HG02759 (cell line): ENCODE results near the gene CRYBB3.

ENCODE experiments used
- ATAC-seq: cut with Tn5 transposase; IDR thresholded peaks from one replicate; pipeline ENCODE4 v1.9.1; 2021; ENCODE audit warnings: mild to moderate bottlenecking, moderate library complexity; ENCODE audit not compliant: unreplicated experiment

CRYBB3 gene

GRCh38 chr22:25199731-25200520, at the start of gene CRYBB3:
CRYBB3 (plus strand) TSS chr22:25199858; CDS start chr22:25201397, 1,539 bp downstream.
- no peak for ATAC-seq

GRCh38 chr22:25153961-25154666, 45.5 kb upstream of the CRYBB3 start:
- no peak for ATAC-seq

GRCh38 chr22:25154667-25154999, 45.0 kb upstream of the CRYBB3 start:
- no peak for ATAC-seq

DNA sequence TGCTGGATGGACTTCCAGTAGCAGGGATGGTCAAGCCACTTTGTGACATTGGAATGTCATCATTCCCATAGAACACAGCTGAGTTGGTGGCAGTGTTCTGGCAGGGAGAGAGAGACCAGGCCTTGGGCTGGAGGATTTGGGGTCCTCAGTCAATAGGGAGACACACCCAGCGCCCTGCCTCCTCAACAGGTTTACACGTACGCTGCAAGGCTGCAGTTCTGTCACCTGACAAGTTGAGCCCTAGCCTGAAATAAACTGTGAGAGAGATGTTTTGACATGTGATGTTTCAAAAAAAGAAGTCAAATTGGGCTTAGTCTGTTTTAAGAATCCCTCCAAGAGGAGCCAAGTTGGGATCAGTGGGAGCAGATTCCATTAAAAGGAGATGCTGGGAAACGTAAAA, 42.9 kb upstream of the CRYBB3 start:
- no peak for ATAC-seq

DNA sequence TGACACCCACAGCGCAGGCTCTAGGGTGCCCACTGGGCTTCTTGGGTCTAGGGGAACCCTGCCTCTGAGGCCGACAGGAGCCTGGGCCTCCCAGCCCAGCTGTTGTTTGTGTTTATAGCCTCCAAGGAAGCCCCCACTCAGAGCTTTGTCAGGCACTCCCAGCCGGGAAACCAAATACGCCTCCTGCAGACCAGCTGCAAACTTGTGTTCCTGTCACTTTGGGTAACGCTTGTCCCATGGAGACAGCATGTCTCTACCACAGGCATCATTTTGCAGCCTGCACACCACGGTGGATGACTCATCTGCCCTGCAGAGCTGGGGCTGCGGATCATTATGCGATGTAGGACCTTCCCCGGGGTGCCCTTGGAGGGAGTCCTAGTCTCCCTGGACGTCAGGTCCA, 40.6 kb upstream of the CRYBB3 start:
- ATAC-seq, result no peak

- no peak for ATAC-seq
Observed at GRCh38 chr22:25160120-25160996, 39.3 kb upstream of the CRYBB3 start.

GRCh38 chr22:25161017-25161915, 38.4 kb upstream of the CRYBB3 start:
- no peak for ATAC-seq

DNA sequence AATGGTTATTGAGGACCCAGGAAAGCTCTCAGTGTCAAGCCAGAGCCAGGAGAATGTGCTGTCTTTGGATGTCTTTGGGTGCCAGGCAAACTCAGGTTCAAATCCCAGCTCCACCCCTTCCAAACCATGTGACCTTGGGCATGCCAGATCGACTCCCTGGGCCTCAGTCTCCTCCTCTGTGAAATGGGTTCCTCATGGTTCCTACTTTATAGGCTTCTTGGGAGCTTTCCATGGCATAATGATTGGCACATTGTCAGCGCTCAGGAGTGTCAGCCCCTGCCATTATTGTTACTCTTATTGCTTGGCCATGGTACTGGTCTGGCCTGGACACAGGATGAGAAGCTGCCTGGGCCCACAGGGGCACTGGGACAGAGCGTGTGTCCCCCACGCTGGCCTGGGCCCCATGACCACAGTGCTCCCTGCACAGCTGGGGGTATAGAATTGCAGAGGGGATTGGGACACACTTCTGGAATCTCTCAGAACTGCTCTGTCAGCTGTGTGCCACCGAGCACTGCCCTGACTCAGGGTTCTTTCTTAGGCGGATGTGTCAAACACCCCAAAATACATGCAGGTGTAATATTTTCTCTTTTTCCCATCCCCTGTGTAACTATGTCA, 37.6 kb upstream of the CRYBB3 start:
- no peak for ATAC-seq

DNA sequence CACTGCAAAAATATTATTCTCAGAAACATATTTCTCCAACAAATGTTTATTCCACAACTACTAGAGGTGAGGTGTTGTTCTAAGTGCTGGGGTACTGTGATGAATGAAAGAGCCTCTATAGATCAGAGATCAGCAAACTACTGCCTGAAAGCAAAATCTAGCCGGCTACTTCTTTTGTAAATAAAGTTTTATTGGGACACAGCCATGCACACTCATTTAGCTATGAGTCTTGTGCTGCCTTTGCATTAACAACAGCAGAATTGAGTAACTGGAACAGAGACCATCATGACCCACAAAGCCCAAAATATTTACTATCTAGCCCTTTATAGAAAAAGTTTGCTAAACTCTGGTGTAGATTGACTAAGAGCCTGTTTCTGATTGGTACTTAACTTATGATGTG, 37.1 kb upstream of the CRYBB3 start:
- ATAC-seq, result no peak

GRCh38 chr22:25165785-25166184, 33.9 kb upstream of the CRYBB3 start:
- ATAC-seq, result no peak

DNA sequence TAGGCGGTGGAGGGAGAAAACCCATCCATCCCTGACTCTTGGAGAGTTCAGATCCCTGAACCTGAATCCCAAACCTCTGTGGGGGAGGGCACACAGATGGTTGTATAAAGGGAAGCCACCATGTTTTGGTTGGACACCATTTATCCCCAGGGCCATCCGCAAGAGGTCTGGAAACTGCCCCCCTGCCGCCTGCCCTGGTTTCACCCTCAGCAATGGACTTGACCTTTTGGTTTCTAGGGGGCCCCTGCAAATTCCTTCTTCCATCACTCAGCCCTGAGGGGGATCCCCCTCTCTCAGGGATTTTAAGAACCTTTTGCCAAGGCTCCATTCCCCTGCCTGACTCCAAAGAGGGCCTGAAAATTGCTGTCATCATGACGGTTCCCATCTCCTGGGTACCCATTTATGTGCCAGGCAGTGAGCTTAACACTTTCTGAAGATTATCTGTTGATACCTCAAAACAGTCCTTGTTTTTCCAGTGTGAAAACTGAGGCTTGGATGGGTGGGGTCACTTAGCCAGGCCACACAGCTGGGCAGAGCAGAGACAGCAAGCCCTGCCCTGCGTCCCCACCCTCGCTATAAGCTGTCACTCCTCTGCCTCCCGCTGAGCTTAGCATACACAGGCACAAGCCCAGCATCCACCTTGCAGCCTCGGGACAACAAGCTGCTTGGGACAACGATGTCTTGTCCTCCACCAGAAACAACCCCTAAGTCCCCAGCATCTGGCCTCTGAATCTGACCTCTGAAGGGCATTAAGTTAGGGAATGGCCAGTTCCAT, 33.2 kb upstream of the CRYBB3 start:
- no peak for ATAC-seq

DNA sequence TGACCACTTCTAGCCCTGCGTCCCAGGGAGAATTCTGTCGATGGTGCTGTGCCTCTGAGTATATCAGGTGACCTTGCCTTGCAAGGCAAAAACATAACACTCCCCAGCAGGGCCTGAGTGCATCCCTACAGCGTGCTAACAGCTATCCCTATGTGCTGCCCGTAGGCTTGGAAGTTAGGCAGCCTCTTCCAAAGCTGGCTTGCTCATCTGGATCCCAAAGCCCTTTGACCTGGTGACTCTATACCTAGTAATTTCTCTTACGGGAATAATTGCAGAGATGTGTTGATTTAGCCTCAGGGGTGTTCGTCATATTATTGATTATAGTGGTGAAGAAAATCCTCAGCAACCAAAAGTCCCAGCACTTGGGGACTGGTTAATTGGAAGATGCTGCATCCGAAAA, 32.6 kb upstream of the CRYBB3 start:
- ATAC-seq, result no peak

GRCh38 chr22:25167834-25168601, 31.6 kb upstream of the CRYBB3 start:
- ATAC-seq, result no peak

- ATAC-seq, result no peak
Observed at GRCh38 chr22:25169278-25170031, 30.2 kb upstream of the CRYBB3 start.

DNA sequence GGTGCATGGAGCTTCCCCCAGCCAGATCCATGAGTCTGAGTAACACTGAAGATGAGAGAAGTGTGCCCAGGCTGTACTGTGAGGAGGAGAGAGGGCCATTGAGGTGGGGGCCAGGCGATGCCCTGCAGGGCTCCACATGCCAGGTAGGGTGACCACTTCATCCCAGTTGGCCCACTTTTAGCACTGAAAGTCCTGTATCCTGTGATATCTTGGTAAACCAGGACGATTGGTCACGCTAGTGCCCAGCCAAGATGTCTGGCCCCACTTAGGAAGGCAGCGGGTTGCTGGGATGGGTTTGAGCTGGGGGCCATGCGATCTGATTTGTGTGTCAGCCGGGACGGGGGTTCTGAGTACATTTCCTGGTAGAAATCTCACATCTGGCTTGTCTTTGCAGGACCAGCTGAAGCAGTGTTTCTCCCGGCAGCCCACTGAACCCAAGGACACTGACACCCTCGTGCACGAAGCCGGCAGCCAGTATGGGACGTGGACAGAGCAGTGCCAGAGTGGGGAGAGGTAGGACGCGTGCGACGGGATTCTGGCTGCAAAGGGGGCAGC, 29.2 kb upstream of the CRYBB3 start:
- ATAC-seq, result no peak

- no peak for ATAC-seq
Observed at GRCh38 chr22:25172153-25172552, 27.5 kb upstream of the CRYBB3 start.

DNA sequence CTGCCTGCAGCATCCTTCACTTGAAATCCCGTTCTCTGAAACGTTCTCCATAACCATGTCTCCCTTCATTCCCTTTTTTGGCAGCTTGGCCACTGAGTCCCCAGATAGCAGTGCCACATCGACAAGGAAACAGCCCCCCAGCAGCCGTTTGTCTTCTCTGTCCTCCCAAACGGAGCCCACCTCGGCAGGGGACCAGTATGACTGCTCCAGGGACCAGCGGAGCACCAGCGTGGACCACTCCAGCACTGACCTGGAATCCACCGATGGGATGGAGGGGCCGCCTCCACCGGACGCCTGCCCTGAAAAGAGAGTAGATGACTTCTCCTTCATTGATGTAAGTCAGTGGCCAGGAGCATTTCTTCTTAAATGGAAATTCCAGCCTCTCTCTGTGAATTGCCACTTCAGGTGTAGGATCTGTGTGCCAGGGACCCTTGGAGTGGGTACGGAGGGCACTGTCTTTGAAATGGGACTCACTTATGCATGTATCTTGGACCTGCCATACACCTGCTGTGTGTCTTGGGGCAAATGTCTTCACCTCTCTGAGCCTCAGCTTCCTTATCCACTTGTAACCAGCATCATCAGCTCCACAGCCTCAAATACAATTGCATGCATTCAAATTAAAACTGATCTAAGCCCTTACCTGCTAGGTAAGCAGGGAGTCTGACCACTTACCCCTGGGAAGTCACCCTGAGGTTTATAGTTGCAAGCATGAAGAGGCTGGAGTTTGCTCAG, 25.3 kb upstream of the CRYBB3 start:
- no peak for ATAC-seq
